ENCODE measurements around the gene MAD2L1BP. TPM values are rescaled to one million over a fixed set of nuclear protein-coding genes. Genes with fewer than 3 reads are reported as not detected.

MAD2L1BP gene
- total RNA-seq, 1 experiment from 2014 or later = 44.2 TPM

GRCh38 chr6:43673444-43674084 lies 37.9 kb downstream of the MAD2L1BP start:
- Histone ChIP-seq H3K4me3 (ENCODE audit: low read depth in 2 of 2, low read length in 2 of 2) (no peak overlapping the region), H3K36me3 (ENCODE audit: control insufficient read depth, insufficient read depth, low read length) (peaks cover 9% of the 10 kb centered on the region), H3K27ac (ENCODE audit: low read length) (no peak overlapping the region), H3K9me3 (ENCODE audit: control insufficient read depth, insufficient read depth, low read depth, low read length) (no peaks in the 10 kb centered on the region), H3K27me3 (ENCODE audit: control insufficient read depth, insufficient read depth, low read length) (no peaks in the 10 kb centered on the region), H3K4me1 (ENCODE audit: control insufficient read depth, insufficient read depth, low read length) (no peaks in the 10 kb centered on the region; the same call in 1 of the 2 replicates)
- no TSS peak for BruUV-seq (replicated peaks)
- ChIA-PET CTCF (interaction anchor here (0.7 kb wide), 1 partner anchor 86 kb away, joined by 7 read pairs; no protein-coding TSS in a partner anchor), POLR2A (interaction anchor here (0.5 kb wide), 1 partner anchor 460 kb away, joined by 3 read pairs; no protein-coding TSS in a partner anchor)
- in situ Hi-C loops (cut with HindIII; ENCODE audit: low pct_unique_long_range_greater_than_20kb, low sequenced_read_pairs) = no loop called here
- intact Hi-C loops (cut with micrococcal nuclease; ENCODE audit: unreplicated experiment) = no loop called here
- ATAC-seq (no peak), DNase-seq (ENCODE audit: low read depth, low spot score) (no peak)
- no peak for TF ChIP-seq POLR2AphosphoS5 (IDR thresholded peaks at IDR 0.05; ENCODE audit: low read depth, low read length)
- TF ChIP-seq SIN3A (IDR thresholded peaks at IDR 0.05; ENCODE audit: borderline replicate concordance, insufficient read depth, low read depth, low read length) = no peak
- no peak for TF ChIP-seq TCF7L2 (IDR thresholded peaks at IDR 0.05; ENCODE audit: low read depth, low read length)
- TF ChIP-seq CTCF (IDR thresholded peaks at IDR 0.05) = no peak
- TF ChIP-seq REST (IDR thresholded peaks at IDR 0.05; ENCODE audit: insufficient read depth in 1 of 2, low read depth in 2 of 2, low read length in 1 of 2) = no peak

DNA sequence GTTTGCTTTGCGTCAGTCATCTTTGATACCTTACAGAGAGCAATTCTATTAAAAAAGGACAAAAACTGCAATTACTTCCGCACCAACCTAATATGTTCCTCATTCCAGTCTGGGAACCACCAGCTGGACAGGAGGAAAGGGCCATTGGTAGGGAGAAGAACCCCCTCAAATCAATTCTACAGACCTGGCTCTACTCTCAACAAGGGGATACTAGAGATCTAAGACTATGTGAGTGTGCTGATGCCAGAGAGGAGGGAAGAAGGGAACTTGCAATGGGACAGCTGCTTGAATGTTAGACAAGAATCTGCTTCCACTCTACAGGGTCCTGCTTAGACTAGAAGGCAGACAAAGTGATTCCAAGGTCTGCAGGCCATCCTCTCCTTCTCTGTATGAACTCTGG lies 38.7 kb downstream of the MAD2L1BP start:
- Histone ChIP-seq H3K4me1 (ENCODE audit: control insufficient read depth, insufficient read depth, low read length) (no peaks in the 10 kb centered on the region), H3K27me3 (ENCODE audit: control insufficient read depth, insufficient read depth, low read length) (no peaks in the 10 kb centered on the region), H3K9me3 (ENCODE audit: control insufficient read depth, insufficient read depth, low read depth, low read length) (no peaks in the 10 kb centered on the region), H3K27ac (ENCODE audit: low read length) (no peak overlapping the region), H3K4me3 (ENCODE audit: low read depth in 2 of 2, low read length in 2 of 2) (no peak overlapping the region), H3K36me3 (ENCODE audit: control insufficient read depth, insufficient read depth, low read length) (peaks cover 10% of the 10 kb centered on the region)
- intact Hi-C loops (cut with micrococcal nuclease; ENCODE audit: unreplicated experiment) (no loop called here), in situ Hi-C loops (cut with HindIII; ENCODE audit: low pct_unique_long_range_greater_than_20kb, low sequenced_read_pairs) (no loop called here)
- no TSS peak for BruUV-seq (replicated peaks)
- ChIA-PET CTCF (no interaction called here), POLR2A (no interaction called here)
- ATAC-seq = no peak
- DNase-seq (ENCODE audit: low read depth, low spot score) = no peak
- TF ChIP-seq REST (IDR thresholded peaks at IDR 0.05; ENCODE audit: insufficient read depth in 1 of 2, low read depth in 2 of 2, low read length in 1 of 2) = no peak
- TF ChIP-seq CTCF (IDR thresholded peaks at IDR 0.05) = no peak
- no peak for TF ChIP-seq SIN3A (IDR thresholded peaks at IDR 0.05; ENCODE audit: borderline replicate concordance, insufficient read depth, low read depth, low read length)

Data from Panc1 (cell line).